Uterus (tissue), 4 donors: ENCODE measurements around the gene ISG15. TPM values are rescaled to one million over a fixed set of nuclear protein-coding genes. Genes with fewer than 3 reads are reported as not detected.
"Not testable (repeated sequence)": the region's sequence is repeated elsewhere in the genome, so short reads cannot be mapped to it uniquely, and the experiment has no call there.

Source experiments
- DNase-seq, 2 donors: peaks; one replicate each; pipeline ENCODE4 v3.0.0-alpha.2; 2019 to 2020
- H3K27ac ChIP-seq, 2 donors: fragments of 200-600 bp; sonication (generic); 1 replicate in 1 of 2; 2 replicates in 1 of 2; pipeline ENCODE4 v1.5.1; 2016 to 2018
- H3K27me3 ChIP-seq, 2 donors: fragments of 200-600 bp; sonication (generic); one replicate each; pipeline ENCODE4 v1.5.1; 2018 to 2019; ENCODE audit warnings: control low read depth in 1 of 2
- H3K36me3 ChIP-seq, 2 donors: fragments of 200-600 bp; sonication (generic); one replicate each; pipeline ENCODE4 v1.5.1; 2019; ENCODE audit warnings: control low read depth in 1 of 2
- H3K4me1 ChIP-seq, 2 donors: fragments of 200-600 bp; sonication (generic); one replicate each; pipeline ENCODE4 v1.5.1; 2018 to 2019; ENCODE audit warnings: control low read depth in 1 of 2
- H3K4me3 ChIP-seq, 2 donors: fragments of 200-600 bp; sonication (generic); 1 replicate in 1 of 2; 2 replicates in 1 of 2; pipeline ENCODE4 v1.5.1; 2018 to 2019; ENCODE audit warnings: mild to moderate bottlenecking in 1 of 2
- H3K9me3 ChIP-seq, 2 donors: fragments of 200-600 bp; sonication (generic); one replicate each; pipeline ENCODE4 v1.5.1; 2019; ENCODE audit warnings: control low read depth in 1 of 2
- POLR2A ChIP-seq, 2 donors: fragments of 450-650 bp; IDR thresholded peaks; one replicate each; pipeline ENCODE4 v1.6.1; 2016; ENCODE audit warnings: antibody characterized with exemption in 2 of 2, mild to moderate bottlenecking in 1 of 2, moderate library complexity in 1 of 2
- intact Hi-C: fragments of 100-400 bp; cut with DNase I; formaldehyde crosslinking; loops from one replicate; pipeline ENCODE4 v1.15.1; 2023; ENCODE audit warnings: low total_unique reads
- total RNA-seq, 4 donors: library from RNA; depleted of rRNA in 3 of 4; stranded (reverse); fragments of >200 nt in 3 of 4; gene quantifications; one replicate each; pipeline versions ENCODE4 v1.1.0 to v1.2.4, GENCODE V29; 2014 to 2023
- TF ChIP-seq, protein P1 (sequence below), 4 experiments: fragments of 200-600 bp in 2 of 4; fragments of 450-650 bp in 2 of 4; sonication (generic) in 2 of 4; IDR thresholded peaks; one replicate each; pipeline ENCODE4 v1.5.1; 2016 to 2019; ENCODE audit warnings: antibody characterized with exemption in 4 of 4, mild to moderate bottlenecking in 2 of 4, moderate library complexity in 1 of 4
- donor health status: DM: yes; HTN: yes; CAD: no.

ISG15 gene
- total RNA-seq, 4 donors from 2014 or later = 1.8 to 27.2 (median 15.2) TPM

DNA sequence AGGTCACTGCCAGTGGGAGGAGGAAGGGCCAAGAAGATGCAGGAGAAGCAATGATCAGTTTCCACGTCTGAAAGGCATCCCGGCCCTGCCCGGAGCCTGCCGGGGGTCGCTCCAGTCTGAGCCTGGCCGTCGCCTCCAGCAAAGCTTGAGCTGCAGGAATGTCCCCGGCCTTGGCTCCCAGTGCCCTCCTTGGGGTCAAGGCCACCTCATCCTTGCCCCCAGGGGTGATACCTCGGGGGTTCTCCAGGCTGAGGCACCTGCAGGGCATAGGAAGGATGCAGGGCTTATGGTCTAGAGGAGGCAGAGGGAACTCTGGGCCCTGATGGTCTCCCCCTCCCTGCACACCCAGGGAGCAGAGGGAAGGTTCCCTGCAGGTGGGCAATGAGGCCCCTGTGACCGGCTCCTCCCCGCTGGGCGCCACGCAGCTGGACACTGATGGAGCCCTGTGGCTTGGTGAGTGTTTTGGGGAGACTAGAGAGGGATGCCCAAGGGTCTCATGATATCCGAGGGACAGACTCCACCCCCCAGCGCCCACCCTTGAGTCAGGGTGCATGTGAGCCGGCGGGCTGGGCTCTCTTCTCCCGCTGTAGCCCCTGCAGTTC, 40.9 kb downstream of the ISG15 start:
- no peak for TF ChIP-seq POLR2A (IDR thresholded peaks at IDR 0.05)
- H3K36me3 ChIP-seq = no peaks in the 10 kb centered on the region
- intact Hi-C loops = no loop called here

DNA sequence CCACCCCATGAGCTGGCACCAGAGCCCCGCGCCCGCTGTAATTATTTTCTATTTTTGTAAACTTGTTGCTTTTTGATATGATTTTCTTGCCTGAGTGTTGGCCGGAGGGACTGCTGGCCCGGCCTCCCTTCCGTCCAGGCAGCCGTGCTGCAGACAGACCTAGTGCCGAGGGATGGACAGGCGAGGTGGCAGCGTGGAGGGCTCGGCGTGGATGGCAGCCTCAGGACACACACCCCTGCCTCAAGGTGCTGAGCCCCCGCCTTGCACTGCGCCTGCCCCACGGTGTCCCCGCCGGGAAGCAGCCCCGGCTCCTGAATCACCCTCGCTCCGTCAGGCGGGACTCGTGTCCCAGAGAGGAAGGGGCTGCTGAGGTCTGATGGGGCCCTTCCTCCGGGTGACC, 41.7 kb downstream of the ISG15 start:
- H3K9me3 ChIP-seq = no peaks in the 10 kb centered on the region
- no peaks in the 10 kb centered on the region for H3K4me1 ChIP-seq
- no peaks in the 10 kb centered on the region for H3K36me3 ChIP-seq
- TF ChIP-seq, protein P1, sequence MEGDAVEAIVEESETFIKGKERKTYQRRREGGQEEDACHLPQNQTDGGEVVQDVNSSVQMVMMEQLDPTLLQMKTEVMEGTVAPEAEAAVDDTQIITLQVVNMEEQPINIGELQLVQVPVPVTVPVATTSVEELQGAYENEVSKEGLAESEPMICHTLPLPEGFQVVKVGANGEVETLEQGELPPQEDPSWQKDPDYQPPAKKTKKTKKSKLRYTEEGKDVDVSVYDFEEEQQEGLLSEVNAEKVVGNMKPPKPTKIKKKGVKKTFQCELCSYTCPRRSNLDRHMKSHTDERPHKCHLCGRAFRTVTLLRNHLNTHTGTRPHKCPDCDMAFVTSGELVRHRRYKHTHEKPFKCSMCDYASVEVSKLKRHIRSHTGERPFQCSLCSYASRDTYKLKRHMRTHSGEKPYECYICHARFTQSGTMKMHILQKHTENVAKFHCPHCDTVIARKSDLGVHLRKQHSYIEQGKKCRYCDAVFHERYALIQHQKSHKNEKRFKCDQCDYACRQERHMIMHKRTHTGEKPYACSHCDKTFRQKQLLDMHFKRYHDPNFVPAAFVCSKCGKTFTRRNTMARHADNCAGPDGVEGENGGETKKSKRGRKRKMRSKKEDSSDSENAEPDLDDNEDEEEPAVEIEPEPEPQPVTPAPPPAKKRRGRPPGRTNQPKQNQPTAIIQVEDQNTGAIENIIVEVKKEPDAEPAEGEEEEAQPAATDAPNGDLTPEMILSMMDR (IDR thresholded peaks at IDR 0.05) = no peak
- no peak for TF ChIP-seq POLR2A (IDR thresholded peaks at IDR 0.05)
- DNase-seq = no peak
- H3K4me3 ChIP-seq = no peak overlapping the region
- H3K27me3 ChIP-seq = peaks cover 1 to 6% of the 10 kb centered on the region in 2 donors
- no peak overlapping the region for H3K27ac ChIP-seq
- intact Hi-C loops = no loop called here

More for the DNA sequence above, 40.9 kb downstream of the ISG15 start:
- Histone ChIP-seq H3K27ac (no peak overlapping the region), H3K4me3 (no peak overlapping the region), H3K4me1 (no peaks in the 10 kb centered on the region), H3K27me3 (peaks cover 0 to 4% of the 10 kb centered on the region in 2 donors), H3K9me3 (no peaks in the 10 kb centered on the region)
- no peak for DNase-seq

DNA sequence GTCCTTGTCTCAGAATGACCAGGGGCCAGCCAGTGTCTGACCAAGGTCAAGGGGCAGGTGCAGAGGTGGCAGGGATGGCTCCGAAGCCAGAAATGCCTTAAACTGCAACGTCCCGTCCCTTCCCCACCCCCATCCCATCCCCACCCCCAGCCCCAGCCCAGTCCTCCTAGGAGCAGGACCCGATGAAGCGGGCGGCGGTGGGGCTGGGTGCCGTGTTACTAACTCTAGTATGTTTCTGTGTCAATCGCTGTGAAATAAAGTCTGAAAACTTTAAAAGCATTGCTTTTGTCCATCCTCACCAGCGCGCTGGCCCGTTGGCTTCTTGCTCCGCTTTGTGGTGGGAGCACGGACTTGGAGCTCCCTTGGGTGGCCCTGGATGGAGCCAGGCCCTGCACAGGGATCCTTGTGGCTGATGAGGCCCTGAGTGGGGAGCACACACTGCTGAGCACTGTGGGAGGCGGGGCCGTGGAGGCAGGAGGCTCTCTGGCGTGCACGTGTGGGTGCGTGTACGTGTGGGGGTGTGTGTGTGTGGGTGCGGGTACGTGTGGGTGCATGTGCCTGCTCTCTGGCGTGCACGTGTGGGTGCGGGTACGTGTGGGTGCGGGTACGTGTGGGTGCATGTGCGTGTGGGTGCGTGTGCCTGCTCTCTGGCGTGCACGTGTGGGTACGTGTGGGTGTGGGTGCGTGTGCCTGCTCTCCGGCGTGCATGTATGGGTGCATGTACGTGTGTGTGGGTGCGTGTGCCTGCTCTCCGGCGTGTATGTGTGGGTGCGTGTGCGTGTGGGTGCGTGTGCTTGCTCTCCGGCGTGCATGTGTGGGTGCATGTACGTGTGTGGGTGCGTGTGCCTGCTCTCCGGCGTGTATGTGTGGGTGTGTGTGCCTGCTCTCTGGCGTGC, 42.8 kb downstream of the ISG15 start:
- Histone ChIP-seq H3K27me3 (peaks cover 9% of the 10 kb centered on the region in 2 donors), H3K36me3 (no peaks in the 10 kb centered on the region), H3K4me3 (no peak overlapping the region), H3K27ac (no peak overlapping the region), H3K4me1 (no peaks in the 10 kb centered on the region), H3K9me3 (no peaks in the 10 kb centered on the region)
- TF ChIP-seq, protein P1 (IDR thresholded peaks at IDR 0.05) = no peak
- TF ChIP-seq POLR2A (IDR thresholded peaks at IDR 0.05) = no peak
- intact Hi-C loops = no loop called here
- no peak for DNase-seq

DNA sequence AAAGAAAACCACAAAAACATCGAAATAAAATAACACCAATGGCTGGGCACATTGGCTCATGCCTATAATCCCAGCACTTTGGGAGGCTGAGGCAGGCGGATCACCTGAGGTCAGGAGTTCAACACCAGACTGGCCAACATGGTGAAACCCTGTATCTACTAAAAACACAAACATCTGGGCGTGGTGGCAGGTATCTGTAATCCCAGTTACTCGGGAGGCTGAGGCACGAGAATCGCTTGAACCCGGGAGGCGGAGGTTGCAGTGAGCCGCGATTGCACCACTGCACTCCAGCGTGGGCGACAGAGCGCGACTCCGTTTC, 44.4 kb downstream of the ISG15 start:
- H3K36me3 ChIP-seq, H3K4me3 ChIP-seq, H3K4me1 ChIP-seq, intact Hi-C loops, H3K9me3 ChIP-seq, DNase-seq, H3K27ac ChIP-seq: not testable (repeated sequence)
- peaks cover 9 to 13% of the 10 kb centered on the region in 2 donors for H3K27me3 ChIP-seq

DNA sequence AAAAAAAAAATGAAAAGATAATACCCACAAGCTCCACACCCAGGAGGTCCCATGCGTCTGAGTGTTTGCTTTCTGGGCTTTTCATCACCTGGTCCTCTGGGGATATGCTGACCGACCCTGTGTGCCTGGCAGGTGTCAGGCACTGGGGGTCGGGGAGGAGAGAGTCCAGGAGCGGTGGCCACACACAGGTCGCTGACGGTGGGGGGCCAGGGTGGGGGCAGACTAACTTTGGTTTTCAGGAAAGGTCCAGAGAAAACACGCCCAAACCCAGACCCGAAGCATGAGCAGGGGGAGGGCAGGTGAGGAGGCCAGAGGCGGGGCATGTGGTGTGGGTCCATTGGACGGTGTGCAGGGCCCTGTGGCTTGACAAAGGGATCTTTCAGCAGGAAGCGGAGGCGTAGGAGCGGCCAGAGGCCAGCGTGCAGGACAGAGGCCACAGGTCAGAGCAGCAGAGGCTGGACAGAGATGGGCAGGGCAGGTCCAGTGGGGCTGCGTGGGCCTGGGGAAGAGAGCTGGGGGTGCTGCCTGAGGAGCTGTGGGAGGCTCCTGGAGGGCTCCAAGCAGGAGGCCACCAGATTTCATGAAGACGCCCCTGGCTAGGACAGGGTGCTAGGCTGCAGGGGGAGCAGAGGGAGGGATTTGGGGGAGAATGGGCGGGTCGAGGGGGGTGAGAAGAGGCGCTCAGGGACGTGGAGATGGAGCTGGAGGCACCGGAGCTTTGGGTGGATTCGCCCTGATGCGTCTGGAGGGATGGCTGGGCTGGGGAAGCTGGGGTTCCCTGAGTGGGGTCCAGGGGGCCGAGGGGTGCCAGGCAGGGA, 45.0 kb downstream of the ISG15 start:
- intact Hi-C loops = no loop called here
- no peak overlapping the region for H3K27ac ChIP-seq
- no peak for DNase-seq
- H3K9me3 ChIP-seq = no peaks in the 10 kb centered on the region
- no peak for TF ChIP-seq POLR2A (IDR thresholded peaks at IDR 0.05)
- TF ChIP-seq, protein P1 (IDR thresholded peaks at IDR 0.05) = no peak
- no peaks in the 10 kb centered on the region for H3K4me1 ChIP-seq
- no peak overlapping the region for H3K4me3 ChIP-seq
- no peaks in the 10 kb centered on the region for H3K36me3 ChIP-seq
- peaks cover 9 to 13% of the 10 kb centered on the region in 2 donors for H3K27me3 ChIP-seq
